Urothelium cell line (cell line): ENCODE results near the gene WDFY1.
"Not testable (repeated sequence)": the region's sequence is repeated elsewhere in the genome, so short reads cannot be mapped to it uniquely, and the experiment has no call there.

Source experiments
- DNase-seq: peaks from one replicate; pipeline ENCODE4 v3.0.0; 2011; ENCODE audit warnings: low spot score, mixed read lengths
- FAIRE-seq: peaks from 2 replicates; lab custom pipeline; 2011; peaks lifted over from hg19 to GRCh38; lab: Jason Lieb, UNC

The WDFY1 gene

GRCh38 chr2:223900531-223900930, 44.6 kb downstream of the WDFY1 start:
- no peak for FAIRE-seq

GRCh38 chr2:223900066-223900465, 45.1 kb downstream of the WDFY1 start:
- FAIRE-seq (no peak), DNase-seq (no peak)

More at GRCh38 chr2:223900531-223900930, 44.6 kb downstream of the WDFY1 start:
- DNase-seq: no peak

GRCh38 chr2:223897669-223898330, 47.3 kb downstream of the WDFY1 start:
- DNase-seq: no peak
- FAIRE-seq: no peak

GRCh38 chr2:223896833-223897311, 48.3 kb downstream of the WDFY1 start:
- DNase-seq: no peak
- FAIRE-seq: no peak

GRCh38 chr2:223894968-223895367, 50.2 kb downstream of the WDFY1 start:
- FAIRE-seq: no peak

GRCh38 chr2:223894009-223894408, 51.1 kb downstream of the WDFY1 start:
- FAIRE-seq (no peak), DNase-seq (no peak)

More at GRCh38 chr2:223894968-223895367, 50.2 kb downstream of the WDFY1 start:
- no peak for DNase-seq

GRCh38 chr2:223890721-223891120, 54.4 kb downstream of the WDFY1 start:
- FAIRE-seq (no peak), DNase-seq (no peak)

- no peak for FAIRE-seq
- no peak for DNase-seq
Measured at GRCh38 chr2:223889229-223889628, 55.9 kb downstream of the WDFY1 start.

GRCh38 chr2:223888251-223888650, 56.9 kb downstream of the WDFY1 start:
- DNase-seq: no peak
- no peak for FAIRE-seq

GRCh38 chr2:223887127-223887526, 58.0 kb downstream of the WDFY1 start:
- no peak for FAIRE-seq
- DNase-seq: no peak

GRCh38 chr2:223886726-223887125, 58.4 kb downstream of the WDFY1 start:
- no peak for DNase-seq
- no peak for FAIRE-seq

GRCh38 chr2:223884399-223884798, 60.7 kb downstream of the WDFY1 start:
- DNase-seq (no peak), FAIRE-seq (no peak)

- no peak for FAIRE-seq
- no peak for DNase-seq
Measured at GRCh38 chr2:223882715-223883114, 62.4 kb downstream of the WDFY1 start.

- no peak for FAIRE-seq
Measured at GRCh38 chr2:223880796-223881195, 64.3 kb downstream of the WDFY1 start.

GRCh38 chr2:223877721-223878410, 67.3 kb downstream of the WDFY1 start:
- FAIRE-seq: no peak
- no peak for DNase-seq

More at GRCh38 chr2:223880796-223881195, 64.3 kb downstream of the WDFY1 start:
- DNase-seq: no peak

- no peak for DNase-seq
Measured at GRCh38 chr2:223873672-223874071, 71.5 kb downstream of the WDFY1 start.

GRCh38 chr2:223872772-223873171, 72.4 kb downstream of the WDFY1 start:
- not testable (repeated sequence) for DNase-seq, FAIRE-seq

More at GRCh38 chr2:223873672-223874071, 71.5 kb downstream of the WDFY1 start:
- no peak for FAIRE-seq

- not testable (repeated sequence) for FAIRE-seq, DNase-seq
Measured at GRCh38 chr2:223871661-223872060, 73.5 kb downstream of the WDFY1 start.

GRCh38 chr2:223870840-223871611, 74.1 kb downstream of the WDFY1 start:
- DNase-seq: no peak
- no peak for FAIRE-seq

GRCh38 chr2:223868005-223868404, 77.1 kb downstream of the WDFY1 start:
- FAIRE-seq (no peak), DNase-seq (no peak)

GRCh38 chr2:223865907-223866508, 79.1 kb downstream of the WDFY1 start:
- no peak for FAIRE-seq
- DNase-seq: no peak
